Upper lobe of right lung (tissue), 1 donor: ENCODE data around the gene CMSS1. TPM values are rescaled to one million over a fixed set of nuclear protein-coding genes. Genes with fewer than 3 reads are reported as not detected.
A peak's percentile ranks its signal among the peaks of the same experiment; 100 is the strongest.
"Not testable (repeated sequence)": the region's sequence is repeated elsewhere in the genome, so short reads cannot be mapped to it uniquely, and the experiment has no call there.

ENCODE experiments used
- ATAC-seq: fragments of 200-7000 bp; cut with Tn5 transposase; one replicate; pipeline ENCODE4 v1.9.1; 2020; ENCODE audit warnings: mild to moderate bottlenecking, moderate library complexity
- DNase-seq: peaks from one replicate; pipeline ENCODE4 v3.0.0-alpha.2; 2020
- H3K27ac ChIP-seq: fragments of 200-600 bp; one replicate; pipeline ENCODE4 v1.8.0; 2022
- H3K27me3 ChIP-seq: fragments of 200-600 bp; one replicate; pipeline ENCODE4 v1.8.0; 2022; ENCODE audit warnings: mild to moderate bottlenecking
- H3K36me3 ChIP-seq: fragments of 200-600 bp; one replicate; pipeline ENCODE4 v1.8.0; 2022
- H3K4me1 ChIP-seq: fragments of 200-600 bp; one replicate; pipeline ENCODE4 v1.8.0; 2022
- H3K4me3 ChIP-seq: fragments of 200-600 bp; one replicate; pipeline ENCODE4 v1.8.0; 2022; ENCODE audit warnings: mild to moderate bottlenecking
- H3K9me3 ChIP-seq: fragments of 200-600 bp; one replicate; pipeline ENCODE4 v1.8.0; 2022
- intact Hi-C: fragments of 100-400 bp; cut with DNase I; formaldehyde crosslinking; loops from one replicate; pipeline ENCODE4 v1.11.0; 2022
- total RNA-seq: library from RNA; stranded (reverse); fragmentation: NEBNext Ultra II Directional; extraction: Animal tissue kit (Norgen Biotek cat#: 25700); gene quantifications from one replicate; pipeline ENCODE4 v1.2.1, GENCODE V29; 2021
- TF ChIP-seq, protein P1 (sequence below): fragments of 200-600 bp; IDR thresholded peaks from one replicate; pipeline ENCODE4 v1.8.0; 2022; ENCODE audit warnings: antibody characterized with exemption
- donor health status: DM: no; HTN: yes; CAD: no; lungs with severe emphysema.

Gene CMSS1
- total RNA-seq, 1 donor from 2014 or later, result 20.6 TPM

DNA sequence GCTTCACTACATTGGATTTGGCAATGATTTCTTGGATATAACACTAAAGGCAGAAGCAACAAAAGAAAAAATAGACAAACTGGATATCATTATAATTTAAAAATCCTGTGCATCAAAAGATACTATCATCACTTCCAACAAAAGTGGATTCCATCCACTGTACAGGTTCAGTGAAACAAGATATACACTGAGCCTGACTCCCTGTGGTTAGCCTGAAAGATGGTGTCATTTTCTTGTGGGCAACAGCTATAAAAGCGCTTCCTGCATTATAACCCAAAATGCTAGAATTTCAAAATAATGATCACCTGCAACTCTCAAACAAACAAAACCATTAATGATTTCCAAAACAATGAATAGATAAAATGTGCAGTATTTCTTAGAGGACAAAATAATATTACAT, 403.5 kb downstream of the CMSS1 start:
- H3K36me3 ChIP-seq, result no peaks in the 10 kb centered on the region
- no peak for ATAC-seq
- no peak for DNase-seq
- intact Hi-C loops, result no loop called here
- TF ChIP-seq, protein P1, sequence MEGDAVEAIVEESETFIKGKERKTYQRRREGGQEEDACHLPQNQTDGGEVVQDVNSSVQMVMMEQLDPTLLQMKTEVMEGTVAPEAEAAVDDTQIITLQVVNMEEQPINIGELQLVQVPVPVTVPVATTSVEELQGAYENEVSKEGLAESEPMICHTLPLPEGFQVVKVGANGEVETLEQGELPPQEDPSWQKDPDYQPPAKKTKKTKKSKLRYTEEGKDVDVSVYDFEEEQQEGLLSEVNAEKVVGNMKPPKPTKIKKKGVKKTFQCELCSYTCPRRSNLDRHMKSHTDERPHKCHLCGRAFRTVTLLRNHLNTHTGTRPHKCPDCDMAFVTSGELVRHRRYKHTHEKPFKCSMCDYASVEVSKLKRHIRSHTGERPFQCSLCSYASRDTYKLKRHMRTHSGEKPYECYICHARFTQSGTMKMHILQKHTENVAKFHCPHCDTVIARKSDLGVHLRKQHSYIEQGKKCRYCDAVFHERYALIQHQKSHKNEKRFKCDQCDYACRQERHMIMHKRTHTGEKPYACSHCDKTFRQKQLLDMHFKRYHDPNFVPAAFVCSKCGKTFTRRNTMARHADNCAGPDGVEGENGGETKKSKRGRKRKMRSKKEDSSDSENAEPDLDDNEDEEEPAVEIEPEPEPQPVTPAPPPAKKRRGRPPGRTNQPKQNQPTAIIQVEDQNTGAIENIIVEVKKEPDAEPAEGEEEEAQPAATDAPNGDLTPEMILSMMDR, result no peak
- H3K27me3 ChIP-seq, result no peaks in the 10 kb centered on the region
- H3K4me1 ChIP-seq, result no peaks in the 10 kb centered on the region
- no peak overlapping the region for H3K27ac ChIP-seq
- no peak overlapping the region for H3K4me3 ChIP-seq
- H3K9me3 ChIP-seq, result no peaks in the 10 kb centered on the region

DNA sequence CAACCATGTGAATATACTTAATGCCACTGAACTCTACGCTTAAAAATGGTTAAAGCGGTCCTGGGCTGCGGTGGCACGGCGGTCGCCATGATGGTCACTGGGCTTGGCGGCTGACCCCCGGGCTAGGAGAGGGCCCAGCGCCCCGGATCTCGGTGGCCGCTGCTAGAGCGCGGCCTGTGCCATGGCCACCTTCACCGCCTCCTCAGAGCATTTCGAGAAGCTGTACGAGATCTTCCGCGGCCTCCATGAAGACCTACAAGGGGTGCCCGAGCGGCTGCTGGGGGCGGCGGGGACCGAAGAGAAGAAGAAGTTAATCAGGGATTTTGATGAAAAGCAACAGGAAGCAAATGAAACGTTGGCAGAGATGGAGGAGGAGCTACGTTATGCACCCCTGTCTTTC, 407.5 kb downstream of the CMSS1 start:
- Histone ChIP-seq H3K27ac (no peak overlapping the region), H3K27me3 (no peaks in the 10 kb centered on the region), H3K4me1 (no peaks in the 10 kb centered on the region), H3K4me3 (no peak overlapping the region), H3K36me3 (no peaks in the 10 kb centered on the region), H3K9me3 (no peaks in the 10 kb centered on the region)
- no peak for ATAC-seq
- intact Hi-C loops, result no loop called here
- TF ChIP-seq, protein P1, result no peak
- no peak for DNase-seq

DNA sequence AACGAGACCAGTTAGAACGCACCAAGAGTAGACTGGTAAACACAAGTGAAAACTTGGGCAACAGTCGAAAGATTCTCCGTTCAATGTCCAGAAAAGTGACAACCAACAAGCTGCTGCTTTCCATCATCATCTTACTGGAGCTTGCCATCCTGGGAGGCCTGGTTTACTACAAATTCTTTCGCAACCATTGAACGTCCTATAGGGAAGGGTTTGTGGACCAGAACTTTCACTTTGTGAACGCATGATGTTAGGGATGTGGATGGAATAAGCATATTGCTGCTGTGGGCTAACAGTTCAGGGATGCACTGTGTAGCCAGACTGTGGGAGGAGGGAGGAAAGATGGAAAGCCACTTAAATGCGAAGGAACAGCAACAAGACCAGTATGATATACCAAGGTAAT, 408.2 kb downstream of the CMSS1 start:
- Histone ChIP-seq H3K27ac (no peak overlapping the region), H3K9me3 (no peaks in the 10 kb centered on the region), H3K27me3 (no peaks in the 10 kb centered on the region), H3K4me3 (no peak overlapping the region), H3K36me3 (no peaks in the 10 kb centered on the region), H3K4me1 (no peaks in the 10 kb centered on the region)
- TF ChIP-seq, protein P1, result no peak
- intact Hi-C loops, result no loop called here
- DNase-seq, result no peak
- ATAC-seq, result no peak

DNA sequence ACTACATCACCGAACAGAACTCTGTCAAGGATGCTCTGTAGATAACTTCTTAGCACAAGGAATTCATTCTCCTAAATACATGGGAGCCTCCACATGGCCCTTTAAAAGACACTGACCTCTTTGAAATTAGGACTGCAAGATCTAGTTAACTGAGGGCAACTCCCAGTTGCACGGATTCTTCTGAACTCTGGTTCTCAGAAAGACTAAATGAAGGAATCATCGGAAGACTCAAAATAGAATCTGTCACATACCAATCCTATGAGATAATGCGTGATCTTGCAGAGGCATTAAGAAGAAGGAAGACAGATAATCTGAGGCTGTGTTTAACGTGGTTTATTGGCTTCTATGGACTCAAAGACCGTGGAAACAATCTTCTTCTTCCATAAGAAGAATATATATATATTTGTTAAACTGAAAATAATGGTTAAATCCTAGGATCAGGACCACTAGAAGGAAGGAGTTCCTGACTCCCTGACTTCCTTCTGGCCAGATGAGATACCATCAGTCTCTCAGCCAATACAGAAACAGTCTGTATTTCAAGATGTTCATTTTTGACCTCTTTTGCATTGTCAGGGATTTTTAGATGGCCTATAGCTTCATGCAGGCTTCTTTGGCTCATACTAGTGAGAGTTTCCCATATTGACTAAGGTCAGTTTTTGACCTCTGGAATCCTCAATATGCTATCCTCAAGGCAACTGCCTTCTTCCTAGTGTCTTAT, 409.2 kb downstream of the CMSS1 start:
- no peaks in the 10 kb centered on the region for H3K36me3 ChIP-seq
- H3K9me3 ChIP-seq, result no peaks in the 10 kb centered on the region
- intact Hi-C loops, result no loop called here
- no peak for DNase-seq
- H3K27ac ChIP-seq, result peak overlapping the region; percentile 44
- no peaks in the 10 kb centered on the region for H3K4me1 ChIP-seq
- TF ChIP-seq, protein P1, result no peak
- H3K4me3 ChIP-seq, result no peak overlapping the region
- H3K27me3 ChIP-seq, result no peaks in the 10 kb centered on the region
- ATAC-seq, result no peak

DNA sequence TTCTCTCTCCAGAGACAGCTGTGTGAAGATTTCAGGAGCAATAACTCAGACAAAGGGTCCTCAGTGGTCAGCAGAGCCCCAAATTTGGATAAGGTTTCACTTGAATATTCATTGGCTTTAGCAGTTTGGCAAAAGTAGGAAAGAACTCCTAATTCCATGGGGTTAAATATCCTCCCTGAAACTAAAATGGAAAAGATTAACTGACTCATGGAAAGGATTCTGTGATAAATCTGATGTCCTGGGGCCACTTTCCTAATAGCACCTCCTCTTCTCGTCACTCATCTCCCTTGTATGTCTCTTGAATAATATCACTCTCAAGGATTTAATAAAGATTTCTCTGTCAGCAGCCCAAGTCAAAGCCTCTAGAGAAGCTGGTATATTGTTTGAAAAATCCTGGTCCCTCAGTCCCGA, 409.9 kb downstream of the CMSS1 start:
- Histone ChIP-seq H3K4me1 (no peaks in the 10 kb centered on the region), H3K27ac (peak overlapping the region; percentile 44), H3K27me3 (no peaks in the 10 kb centered on the region), H3K4me3 (no peak overlapping the region), H3K9me3 (no peaks in the 10 kb centered on the region), H3K36me3 (no peaks in the 10 kb centered on the region)
- DNase-seq, result no peak
- intact Hi-C loops, result no loop called here
- ATAC-seq, result no peak
- TF ChIP-seq, protein P1, result no peak

DNA sequence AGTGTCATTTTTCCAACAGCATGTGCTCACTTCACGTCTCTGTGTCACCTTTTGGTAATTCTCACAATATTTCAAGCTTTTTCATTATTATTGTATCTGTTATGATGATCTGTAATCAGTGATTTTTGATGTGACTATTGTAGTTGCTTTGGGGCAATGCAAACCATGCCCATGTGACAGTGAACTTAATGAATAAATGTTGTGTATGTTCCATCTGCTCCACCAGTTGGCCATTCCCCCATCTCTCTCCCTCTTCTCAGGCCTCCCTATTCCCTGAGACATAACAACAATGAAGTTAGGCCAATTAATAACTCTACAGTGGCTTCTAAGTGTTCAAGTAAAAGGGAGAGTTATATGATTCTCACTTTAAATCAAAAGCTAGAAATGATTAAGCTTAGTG, 410.6 kb downstream of the CMSS1 start:
- Histone ChIP-seq H3K36me3 (no peaks in the 10 kb centered on the region), H3K4me1 (no peaks in the 10 kb centered on the region), H3K4me3 (no peak overlapping the region), H3K9me3 (no peaks in the 10 kb centered on the region), H3K27ac (no peak overlapping the region), H3K27me3 (no peaks in the 10 kb centered on the region)
- TF ChIP-seq, protein P1, result no peak
- intact Hi-C loops, result no loop called here
- DNase-seq (no peak), ATAC-seq (no peak)

DNA sequence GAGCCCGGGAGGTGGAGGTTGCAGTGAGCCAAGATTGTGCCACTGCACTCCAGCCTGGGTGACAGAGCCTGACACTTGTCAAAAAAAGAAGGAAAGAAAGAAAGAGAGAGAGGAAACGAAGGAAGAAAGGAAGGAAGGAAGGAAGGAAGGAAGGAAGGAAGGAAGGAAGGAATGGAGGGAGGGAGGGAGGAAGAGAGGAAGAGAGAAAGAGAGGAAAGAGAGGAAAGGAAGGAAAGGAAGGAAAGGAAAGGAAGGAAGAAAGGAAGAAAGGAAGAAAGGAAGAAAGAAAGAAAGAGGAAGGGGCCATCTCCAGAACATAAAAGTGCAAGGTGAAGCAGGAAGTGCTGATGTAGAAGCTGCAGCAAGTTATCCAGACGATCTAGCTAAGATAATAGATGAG, 411.5 kb downstream of the CMSS1 start:
- H3K27me3 ChIP-seq, H3K4me1 ChIP-seq, H3K4me3 ChIP-seq, H3K9me3 ChIP-seq, intact Hi-C loops, H3K36me3 ChIP-seq, DNase-seq, ATAC-seq, H3K27ac ChIP-seq: not testable (repeated sequence)
